SK-N-SH (cell line): Measurements from ENCODE around the gene FGGY. TPM values are rescaled to one million over a fixed set of nuclear protein-coding genes. Genes with fewer than 3 reads are reported as not detected.
A peak's percentile ranks its signal among the peaks of the same experiment; 100 is the strongest.

Experiments used
- CTCF ChIA-PET: fragments of 300-600, 350-600 bp; formaldehyde crosslinking; extraction: SDS; loops from one replicate; lab custom pipeline; 2021; lab: Yijun Ruan, JAX
- POLR2A ChIA-PET: fragments of 350-600 bp; sonication (Branson Sonifier 250); formaldehyde crosslinking; extraction: SDS; loops from one replicate; lab custom pipeline; 2020; ENCODE audit warnings: antibody characterized with exemption, inconsistent platforms; lab: Yijun Ruan, JAX
- DNase-seq: peaks from one replicate; pipeline ENCODE4 v3.0.0; 2012
- H2AFZ ChIP-seq: fragments of 200-600 bp; sonication (generic); 2 replicates; pipeline ENCODE4 v1.8.1; 2016; ENCODE audit warnings: antibody characterized with exemption, mild to moderate bottlenecking, low read depth
- H3F3A ChIP-seq: fragments of 200-600 bp; sonication (generic); replicated peaks from 2 replicates; pipeline ENCODE3; 2016; ENCODE audit warnings: antibody characterized with exemption, mild to moderate bottlenecking; ENCODE audit not compliant: insufficient read depth
- H3K27ac ChIP-seq, 2 experiments: fragments of 200-500 bp in 1 of 2; fragments of 200-600 bp in 1 of 2; sonication (Bioruptor generic) in 1 of 2; sonication (generic), shearing (Covaris generic) in 1 of 2; 2 replicates each; pipeline versions ENCODE4 v1.5.1 to v1.6.1; 2014 to 2016; ENCODE audit warnings: low read depth in 2 of 2, inconsistent platforms in 1 of 2, low read length in 1 of 2, mild to moderate bottlenecking in 1 of 2, mixed read lengths in 1 of 2
- H3K27me3 ChIP-seq: fragments of 200-600 bp; sonication (generic), shearing (Covaris generic); 2 replicates; pipeline ENCODE4 v1.6.1; 2016; ENCODE audit warnings: mixed run types; ENCODE audit not compliant: insufficient read depth
- H3K36me3 ChIP-seq, 2 experiments: fragments of 200-500 bp in 1 of 2; fragments of 200-600 bp in 1 of 2; sonication (Bioruptor generic) in 1 of 2; sonication (generic) in 1 of 2; replicated peaks in 1 of 2; 2 replicates each; pipeline versions ENCODE3 to v1.5.1; 2014 to 2016; ENCODE audit warnings: low read length in 1 of 2, mild to moderate bottlenecking in 1 of 2; ENCODE audit not compliant: insufficient read depth in 2 of 2, control insufficient read depth in 1 of 2
- H3K4me1 ChIP-seq, 2 experiments: fragments of 200-500 bp in 1 of 2; fragments of 200-600 bp in 1 of 2; sonication (Bioruptor generic) in 1 of 2; sonication (generic), shearing (Covaris generic) in 1 of 2; 2 replicates each; pipeline versions ENCODE4 v1.5.1 to v1.6.1; 2014 to 2016; ENCODE audit warnings: low read depth in 1 of 2, low read length in 1 of 2, mixed run types in 1 of 2; ENCODE audit not compliant: insufficient read depth in 2 of 2, control insufficient read depth in 1 of 2
- H3K4me2 ChIP-seq: fragments of 200-600 bp; sonication (generic), shearing (Covaris generic); 2 replicates; pipeline ENCODE4 v1.6.1; 2017; ENCODE audit warnings: mixed run types
- H3K4me3 ChIP-seq, 2 experiments: fragments of 200-500 bp in 1 of 2; fragments of 200-600 bp in 1 of 2; sonication (Bioruptor generic) in 1 of 2; sonication (generic), shearing (Covaris generic) in 1 of 2; 2 replicates each; pipeline versions ENCODE4 v1.5.1 to v1.8.1; 2014 to 2016; ENCODE audit warnings: low read depth in 2 of 2, inconsistent platforms in 1 of 2, low read length in 1 of 2, mild to moderate bottlenecking in 1 of 2, mixed read lengths in 1 of 2, moderate library complexity in 1 of 2
- H3K79me2 ChIP-seq: fragments of 200-600 bp; sonication (generic); 2 replicates; pipeline ENCODE4 v1.8.1; 2017; ENCODE audit warnings: mild to moderate bottlenecking; ENCODE audit not compliant: insufficient read depth
- H3K9ac ChIP-seq: fragments of 200-600 bp; sonication (generic); 2 replicates; pipeline ENCODE4 v1.6.1; 2017; ENCODE audit warnings: mixed run types
- H3K9me2 ChIP-seq: fragments of 200-600 bp; sonication (generic); 2 replicates; pipeline ENCODE4 v1.6.1; 2017; ENCODE audit warnings: mixed run types
- H3K9me3 ChIP-seq: fragments of 200-600 bp; sonication (generic); 2 replicates; pipeline ENCODE4 v1.6.1; 2017; ENCODE audit warnings: mixed run types, mild to moderate bottlenecking, moderate library complexity
- H4K20me1 ChIP-seq: fragments of 200-600 bp; sonication (generic); 2 replicates; pipeline ENCODE4 v1.6.1; 2017; ENCODE audit warnings: mild to moderate bottlenecking, mixed run types; ENCODE audit not compliant: insufficient read depth
- CHD2 ChIP-seq: fragments of 150-350 bp; IDR thresholded peaks from 2 replicates; pipeline ENCODE4 v1.6.1; 2018; ENCODE audit warnings: low read length; ENCODE audit not compliant: partially characterized antibody
- CTCF ChIP-seq: fragments of 200-600 bp; sonication (generic); IDR thresholded peaks from 2 replicates; pipeline ENCODE4 v1.6.1; 2017; ENCODE audit warnings: antibody characterized with exemption, mild to moderate bottlenecking, moderate library complexity
- EP300 ChIP-seq, 2 experiments: IDR thresholded peaks; 2 replicates each; pipeline versions ENCODE4 v1.4.0 to v1.6.1; 2012; ENCODE audit warnings: borderline replicate concordance in 1 of 2, low read depth in 1 of 2, low read length in 1 of 2
- FOXJ3 ChIP-seq: sonication (generic); formaldehyde crosslinking; IDR thresholded peaks from 2 replicates; pipeline ENCODE4 v1.5.1; 2020; ENCODE audit warnings: mild to moderate bottlenecking, missing genetic modification reagents
- GABPA ChIP-seq: IDR thresholded peaks from 2 replicates; pipeline ENCODE4 v1.4.0; 2012; ENCODE audit warnings: low read depth, mild to moderate bottlenecking
- GATA2 ChIP-seq: sonication (generic); formaldehyde crosslinking; IDR thresholded peaks from 2 replicates; pipeline ENCODE4 v1.5.0; 2020; ENCODE audit warnings: mild to moderate bottlenecking, missing genetic modification reagents
- IRF3 ChIP-seq: fragments of 150-350 bp; IDR thresholded peaks from 2 replicates; pipeline ENCODE4 v1.6.1; 2016; ENCODE audit warnings: mild to moderate bottlenecking, low read depth, low read length
- JUND ChIP-seq: IDR thresholded peaks from 2 replicates; pipeline ENCODE4 v1.4.0; 2012
- MXI1 ChIP-seq: IDR thresholded peaks from 2 replicates; pipeline ENCODE4 v1.6.1; 2012; ENCODE audit warnings: mild to moderate bottlenecking, low read depth, low read length, improper control_type of control experiment
- NRF1 ChIP-seq: IDR thresholded peaks from 2 replicates; pipeline ENCODE4 v1.6.1; 2012; ENCODE audit warnings: low read depth, mild to moderate bottlenecking, low read length
- PBX3 ChIP-seq: IDR thresholded peaks from 2 replicates; pipeline ENCODE4; 2012
- POLR2AphosphoS5 ChIP-seq: IDR thresholded peaks from 2 replicates; pipeline ENCODE4 v1.6.1; 2012; ENCODE audit warnings: low read depth, low read length
- RAD21 ChIP-seq: IDR thresholded peaks from 2 replicates; pipeline ENCODE4 v1.6.1; 2012; ENCODE audit warnings: mild to moderate bottlenecking, low read length
- RCOR1 ChIP-seq: fragments of 150-350 bp; IDR thresholded peaks from 2 replicates; pipeline ENCODE4 v1.6.1; 2017; ENCODE audit warnings: antibody characterized with exemption, low read length
- SMC3 ChIP-seq: IDR thresholded peaks from 2 replicates; pipeline ENCODE4 v1.6.1; 2012; ENCODE audit warnings: low read depth, low read length, improper control_type of control experiment
- TAF1 ChIP-seq: IDR thresholded peaks from 2 replicates; pipeline ENCODE4 v1.6.1; 2012; ENCODE audit warnings: low read depth, mild to moderate bottlenecking, low read length, moderate library complexity, borderline replicate concordance
- USF1 ChIP-seq: IDR thresholded peaks from 2 replicates; pipeline ENCODE4 v1.4.0; 2012; ENCODE audit warnings: low read depth, borderline replicate concordance
- USF2 ChIP-seq: fragments of 150-350 bp; IDR thresholded peaks from 2 replicates; pipeline ENCODE4 v1.6.1; 2017; ENCODE audit warnings: antibody characterized with exemption, low read length, low read depth, borderline replicate concordance
- YY1 ChIP-seq: IDR thresholded peaks from 2 replicates; pipeline ENCODE4 v1.4.0; 2012; ENCODE audit warnings: low read depth, mild to moderate bottlenecking
- WGBS: methylation state at CpG from one replicate; pipeline ENCODE4 v1.1.6; 2017; ENCODE audit warnings: low lambda C conversion rate; 5-methylcytosine and 5-hydroxymethylcytosine counted together
- polyA plus RNA-seq, 3 experiments: library from polyadenylated mRNA; depleted of rRNA; stranded (reverse); fragments of >200 nt; gene quantifications; 2 replicates each; pipeline ENCODE4 v1.2.3, GENCODE V29; 2012

The FGGY gene
- polyA plus RNA-seq, 1 of the 3 experiments (the other 2 are of a cell fraction): 10.3 TPM

- no peaks in the 10 kb centered on the region for H3K27me3 ChIP-seq
- H4K20me1 ChIP-seq: no peaks in the 10 kb centered on the region
- no peaks in the 10 kb centered on the region for H3K9me3 ChIP-seq
- H2AFZ ChIP-seq: no peak overlapping the region
- H3K9me2 ChIP-seq: no peaks in the 10 kb centered on the region
- ChIA-PET POLR2A (no interaction called here), CTCF (no interaction called here)
- H3K4me2 ChIP-seq: no peak overlapping the region
- no peak overlapping the region for H3K9ac ChIP-seq
- TF ChIP-seq PBX3: no peak
- no peak for TF ChIP-seq USF2
- no peak for TF ChIP-seq USF1
- TF ChIP-seq RAD21: no peak
- no peak for TF ChIP-seq MXI1
- TF ChIP-seq GATA2 (CRISPR knock-in tag): no peak
- no peak for TF ChIP-seq SMC3
- no peak for TF ChIP-seq POLR2AphosphoS5
- TF ChIP-seq CTCF: no peak
- TF ChIP-seq CHD2: no peak
- no peak for TF ChIP-seq NRF1
- no peak for TF ChIP-seq YY1
- 84% methylated on average over 8 of the region's 8 CpGs for WGBS
- peak; percentile 19 for DNase-seq
- H3K79me2 ChIP-seq: no peaks in the 10 kb centered on the region
- peaks cover 0 to 4% of the 10 kb centered on the region in 2 experiments for H3K36me3 ChIP-seq
- H3F3A ChIP-seq: no peaks in the 10 kb centered on the region
- no peak overlapping the region for H3K27ac ChIP-seq
- peaks cover 0 to 5% of the 10 kb centered on the region in 2 experiments; a peak in 1 of 4 replicates for H3K4me1 ChIP-seq
- no peak overlapping the region for H3K4me3 ChIP-seq
These were observed 257.2 kb downstream of the FGGY start for GRCh38 chr1:59554011-59554663.

- Histone ChIP-seq H3F3A (no peaks in the 10 kb centered on the region), H3K4me2 (no peak overlapping the region), H3K27me3 (no peaks in the 10 kb centered on the region), H3K9ac (no peak overlapping the region), H3K4me3 (no peak overlapping the region), H3K27ac (no peak overlapping the region), H4K20me1 (no peaks in the 10 kb centered on the region), H3K79me2 (no peaks in the 10 kb centered on the region), H3K9me3 (peaks cover 6% of the 10 kb centered on the region; the same call in 1 of the 2 replicates), H3K36me3 (peaks cover 0 to 7% of the 10 kb centered on the region in 2 experiments), H2AFZ (no peak overlapping the region), H3K9me2 (no peaks in the 10 kb centered on the region), H3K4me1 (peaks cover 0 to 5% of the 10 kb centered on the region in 2 experiments; a peak in 1 of 4 replicates)
- POLR2A ChIA-PET: no interaction called here
- WGBS: 85% methylated on average over 4 of the region's 4 CpGs
- CTCF ChIA-PET: no interaction called here
- DNase-seq: no peak
- no peak for TF ChIP-seq TAF1
- TF ChIP-seq GABPA: no peak
- TF ChIP-seq IRF3: no peak
- no peak for TF ChIP-seq FOXJ3 (CRISPR knock-in tag)
- no peak for TF ChIP-seq JUND
- no peak for TF ChIP-seq RAD21
- no peak for TF ChIP-seq EP300 (IDR thresholded peaks at IDR 0.05; ENCODE audit: borderline replicate concordance in 1 of 2, low read depth in 1 of 2, low read length in 1 of 2)
- no peak for TF ChIP-seq MXI1
- no peak for TF ChIP-seq CTCF
- no peak for TF ChIP-seq RCOR1
These were observed 257.9 kb downstream of the FGGY start for GRCh38 chr1:59554752-59555151.
